NCI-H1930 (cell line): Measurements from ENCODE around the gene FGFR4.

ENCODE experiments used
- DNase-seq, 2 experiments: peaks; one replicate each; lab custom pipeline; 2025; lab: John Stamatoyannopoulos, UW

The FGFR4 gene

DNA sequence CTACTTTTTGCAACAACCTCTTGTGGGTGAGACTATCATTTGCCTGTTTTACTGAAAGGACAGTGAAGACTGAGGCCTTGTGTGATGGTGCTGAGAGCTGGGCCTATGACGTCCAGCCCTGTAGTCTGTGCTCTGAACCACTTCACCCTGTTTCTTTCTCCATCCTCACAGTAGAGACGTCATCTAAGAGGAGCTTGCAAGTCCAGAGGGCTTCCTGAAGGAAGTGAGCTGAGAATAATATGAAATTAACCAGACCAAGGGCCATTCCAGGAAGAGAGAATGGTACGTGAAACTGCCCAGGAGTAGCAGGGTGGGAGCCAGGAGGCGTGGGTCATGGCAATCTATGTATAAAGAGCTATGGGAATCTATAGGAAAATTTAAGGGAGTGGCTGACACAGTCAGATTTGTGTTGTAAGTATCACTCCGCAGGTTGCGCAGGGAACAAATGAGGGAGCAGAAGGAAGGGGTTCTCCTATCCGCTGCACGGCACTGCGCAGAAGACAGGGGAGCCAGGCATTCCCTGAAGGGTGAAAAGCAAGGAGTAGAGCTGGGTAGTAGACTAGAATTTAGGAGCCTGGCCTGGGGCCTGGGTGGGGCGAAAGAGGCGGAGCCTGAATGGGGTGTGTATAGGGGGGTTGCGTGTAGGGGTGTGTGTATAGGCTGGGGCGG lies 596 bp upstream of the FGFR4 start:
- DNase-seq: no peak

DNA sequence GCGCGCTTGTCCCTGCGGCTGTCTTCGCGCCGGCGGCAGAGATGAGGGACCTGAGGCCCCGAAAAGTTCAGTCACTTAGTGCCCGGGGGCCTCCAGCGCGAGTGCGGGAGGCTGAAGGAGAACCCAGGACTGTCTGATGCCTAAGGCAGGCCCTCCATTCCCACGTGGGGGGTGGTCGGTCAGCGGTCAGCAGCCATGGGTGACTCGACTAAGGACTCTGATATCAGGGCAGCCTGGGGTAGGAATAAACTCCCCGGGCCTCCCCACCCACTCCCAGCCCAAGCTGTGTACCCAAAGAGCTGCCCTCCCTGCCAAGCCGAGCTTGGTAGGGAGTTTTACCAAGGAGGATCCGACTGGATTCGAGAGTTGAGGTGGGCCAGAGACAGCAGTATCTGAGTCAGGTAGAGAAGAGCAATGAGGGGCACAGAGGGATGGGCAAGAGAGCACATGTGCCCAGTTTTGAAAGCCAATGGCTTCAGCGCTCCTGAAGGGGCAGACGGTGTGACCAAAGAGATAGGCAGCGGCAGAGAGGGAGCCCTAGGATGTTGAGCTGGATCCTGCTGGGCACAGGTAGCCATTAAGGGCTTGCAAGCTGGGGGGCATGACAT lies 787 bp downstream of the FGFR4 start:
- no peak for DNase-seq

DNA sequence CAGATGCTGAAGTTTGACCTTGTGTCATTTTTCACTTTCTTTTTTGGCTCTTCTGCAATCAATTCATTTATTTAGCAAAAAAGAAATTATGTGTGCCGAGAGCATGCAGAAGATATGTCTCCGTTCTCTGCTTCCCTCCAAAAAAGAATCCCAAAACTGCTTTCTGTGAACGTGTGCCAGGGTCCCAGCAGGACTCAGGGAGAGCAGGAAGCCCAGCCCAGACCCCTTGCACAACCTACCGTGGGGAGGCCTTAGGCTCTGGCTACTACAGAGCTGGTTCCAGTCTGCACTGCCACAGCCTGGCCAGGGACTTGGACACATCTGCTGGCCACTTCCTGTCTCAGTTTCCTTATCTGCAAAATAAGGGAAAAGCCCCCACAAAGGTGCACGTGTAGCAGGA lies 2.4 kb downstream of the FGFR4 start:
- DNase-seq: no peak

DNA sequence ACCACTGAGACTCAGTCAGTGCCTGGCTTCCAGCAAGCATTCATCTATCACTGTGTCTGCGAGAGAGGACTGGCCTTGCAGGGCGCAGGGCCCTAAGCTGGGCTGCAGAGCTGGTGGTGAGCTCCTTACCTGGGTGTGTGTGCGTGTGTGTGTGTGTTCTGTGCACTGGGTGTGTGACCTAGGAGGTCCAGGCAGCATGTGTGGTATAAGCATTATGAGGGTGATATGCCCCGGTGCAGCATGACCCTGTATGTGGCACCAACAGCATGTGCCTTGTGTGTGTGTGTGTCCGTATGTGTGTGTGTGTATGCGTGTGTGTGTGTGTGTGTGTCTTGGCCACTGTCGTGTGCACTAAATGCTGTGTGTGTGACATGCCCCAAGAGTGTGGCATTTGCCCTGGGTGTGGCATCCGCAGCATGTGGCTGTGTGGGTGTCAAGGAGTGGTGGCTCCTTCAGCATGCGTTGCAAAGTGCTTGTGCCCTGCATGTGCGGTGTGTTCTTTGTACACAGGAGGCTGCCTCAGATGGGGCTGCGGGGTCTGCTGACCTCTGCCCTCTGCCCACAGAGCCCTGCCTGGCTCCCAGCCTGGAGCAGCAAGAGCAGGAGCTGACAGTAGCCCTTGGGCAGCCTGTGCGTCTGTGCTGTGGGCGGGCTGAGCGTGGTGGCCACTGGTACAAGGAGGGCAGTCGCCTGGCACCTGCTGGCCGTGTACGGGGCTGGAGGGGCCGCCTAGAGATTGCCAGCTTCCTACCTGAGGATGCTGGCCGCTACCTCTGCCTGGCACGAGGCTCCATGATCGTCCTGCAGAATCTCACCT lies 3.3 kb downstream of the FGFR4 start:
- no peak for DNase-seq

DNA sequence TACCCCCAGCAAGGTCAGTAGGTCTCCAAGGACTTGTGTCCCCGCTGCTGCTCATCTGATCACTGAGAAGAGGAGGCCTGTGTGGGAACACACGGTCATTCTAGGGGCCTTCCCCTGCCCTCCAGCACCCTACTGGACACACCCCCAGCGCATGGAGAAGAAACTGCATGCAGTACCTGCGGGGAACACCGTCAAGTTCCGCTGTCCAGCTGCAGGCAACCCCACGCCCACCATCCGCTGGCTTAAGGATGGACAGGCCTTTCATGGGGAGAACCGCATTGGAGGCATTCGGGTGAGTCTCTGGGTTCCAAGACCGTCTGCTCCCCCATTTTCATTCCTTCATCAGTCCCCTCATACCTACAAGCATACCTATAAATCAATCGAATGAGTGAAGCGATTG lies 4.1 kb downstream of the FGFR4 start:
- DNase-seq: no peak

- DNase-seq: no peak
These were observed 4.5 kb downstream of the FGFR4 start for GRCh38 chr5:177091232-177091631.

- DNase-seq: no peak
These were observed 5.7 kb downstream of the FGFR4 start for GRCh38 chr5:177092178-177093081.

DNA sequence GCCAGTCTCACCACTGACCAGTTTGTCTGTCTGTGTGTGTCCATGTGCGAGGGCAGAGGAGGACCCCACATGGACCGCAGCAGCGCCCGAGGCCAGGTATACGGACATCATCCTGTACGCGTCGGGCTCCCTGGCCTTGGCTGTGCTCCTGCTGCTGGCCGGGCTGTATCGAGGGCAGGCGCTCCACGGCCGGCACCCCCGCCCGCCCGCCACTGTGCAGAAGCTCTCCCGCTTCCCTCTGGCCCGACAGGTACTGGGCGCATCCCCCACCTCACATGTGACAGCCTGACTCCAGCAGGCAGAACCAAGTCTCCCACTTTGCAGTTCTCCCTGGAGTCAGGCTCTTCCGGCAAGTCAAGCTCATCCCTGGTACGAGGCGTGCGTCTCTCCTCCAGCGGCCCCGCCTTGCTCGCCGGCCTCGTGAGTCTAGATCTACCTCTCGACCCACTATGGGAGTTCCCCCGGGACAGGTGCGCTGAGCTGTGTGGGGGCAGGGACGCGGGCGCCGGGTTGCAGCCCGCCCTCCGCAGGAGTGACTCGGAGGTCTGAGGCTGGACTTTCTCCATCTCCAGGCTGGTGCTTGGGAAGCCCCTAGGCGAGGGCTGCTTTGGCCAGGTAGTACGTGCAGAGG lies 6.5 kb downstream of the FGFR4 start:
- no peak for DNase-seq

- DNase-seq: no peak
These were observed 7.1 kb downstream of the FGFR4 start for GRCh38 chr5:177093803-177094202.

DNA sequence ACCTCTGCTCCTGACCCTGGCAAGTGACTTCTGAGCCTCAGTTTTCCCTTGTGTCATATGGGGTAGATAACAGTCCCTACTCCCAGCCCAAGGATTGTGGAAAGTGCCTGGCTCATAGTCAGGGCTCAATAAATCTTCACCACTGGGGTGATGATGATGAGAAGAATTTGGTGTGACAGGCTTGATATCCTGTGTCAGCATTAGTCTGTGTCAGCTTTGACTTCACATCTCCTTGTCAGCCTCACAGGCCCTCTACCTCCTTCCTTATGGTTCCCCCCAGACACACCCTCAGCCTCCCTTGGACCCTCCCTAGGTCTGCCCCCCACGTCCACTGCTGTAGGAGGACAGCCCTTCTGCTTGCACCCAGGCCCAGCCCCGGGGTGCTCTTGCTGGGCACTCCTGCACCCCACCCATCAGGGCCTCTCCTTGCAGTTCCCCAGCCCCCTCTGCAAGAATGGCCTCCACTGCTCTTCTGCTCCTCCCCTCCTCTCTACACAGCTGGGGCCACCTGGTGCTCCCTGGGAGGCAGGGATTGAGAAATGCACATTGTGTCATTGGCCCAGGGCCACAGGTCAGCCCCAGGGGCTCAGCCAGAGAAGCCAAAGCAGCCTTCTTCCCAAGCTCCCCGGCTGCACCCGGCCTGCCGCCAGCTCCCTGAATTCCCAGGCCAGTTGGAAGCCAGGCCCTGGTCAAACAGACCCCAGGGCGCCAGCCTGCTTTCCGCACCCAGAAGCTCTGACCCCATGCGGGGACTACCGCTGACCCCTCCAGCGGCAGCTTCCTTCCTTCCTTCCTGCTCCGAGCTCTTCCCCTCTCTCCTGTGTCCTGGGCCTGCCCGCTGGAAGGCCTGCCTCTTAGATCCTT lies 7.7 kb downstream of the FGFR4 start:
- DNase-seq: no peak

DNA sequence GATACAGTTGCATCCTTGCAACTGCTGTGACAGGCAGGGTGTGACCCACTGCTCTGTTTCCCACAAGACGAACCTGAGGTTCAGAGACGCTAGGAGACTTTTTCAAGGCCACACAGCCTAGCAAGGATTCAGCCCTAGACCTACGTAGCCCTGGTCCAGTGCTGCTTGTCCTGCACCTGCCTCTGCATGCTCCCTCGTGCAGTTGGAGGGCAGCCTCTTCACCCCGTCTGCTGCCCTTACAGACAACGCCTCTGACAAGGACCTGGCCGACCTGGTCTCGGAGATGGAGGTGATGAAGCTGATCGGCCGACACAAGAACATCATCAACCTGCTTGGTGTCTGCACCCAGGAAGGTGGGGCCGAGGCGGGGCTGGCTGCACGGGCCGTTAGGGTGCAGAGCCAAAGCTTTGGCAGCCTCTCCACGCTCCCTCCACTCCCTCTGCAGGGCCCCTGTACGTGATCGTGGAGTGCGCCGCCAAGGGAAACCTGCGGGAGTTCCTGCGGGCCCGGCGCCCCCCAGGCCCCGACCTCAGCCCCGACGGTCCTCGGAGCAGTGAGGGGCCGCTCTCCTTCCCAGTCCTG lies 8.5 kb downstream of the FGFR4 start:
- DNase-seq: no peak

- no peak for DNase-seq
These were observed 9.7 kb downstream of the FGFR4 start for GRCh38 chr5:177096162-177097015.

GRCh38 chr5:177097016-177097985 lies 10.6 kb downstream of the FGFR4 start:
- no peak for DNase-seq

GRCh38 chr5:177098120-177098469 lies 11.4 kb downstream of the FGFR4 start:
- no peak for DNase-seq

GRCh38 chr5:177098470-177099141 lies 11.9 kb downstream of the FGFR4 start:
- DNase-seq: no peak

DNA sequence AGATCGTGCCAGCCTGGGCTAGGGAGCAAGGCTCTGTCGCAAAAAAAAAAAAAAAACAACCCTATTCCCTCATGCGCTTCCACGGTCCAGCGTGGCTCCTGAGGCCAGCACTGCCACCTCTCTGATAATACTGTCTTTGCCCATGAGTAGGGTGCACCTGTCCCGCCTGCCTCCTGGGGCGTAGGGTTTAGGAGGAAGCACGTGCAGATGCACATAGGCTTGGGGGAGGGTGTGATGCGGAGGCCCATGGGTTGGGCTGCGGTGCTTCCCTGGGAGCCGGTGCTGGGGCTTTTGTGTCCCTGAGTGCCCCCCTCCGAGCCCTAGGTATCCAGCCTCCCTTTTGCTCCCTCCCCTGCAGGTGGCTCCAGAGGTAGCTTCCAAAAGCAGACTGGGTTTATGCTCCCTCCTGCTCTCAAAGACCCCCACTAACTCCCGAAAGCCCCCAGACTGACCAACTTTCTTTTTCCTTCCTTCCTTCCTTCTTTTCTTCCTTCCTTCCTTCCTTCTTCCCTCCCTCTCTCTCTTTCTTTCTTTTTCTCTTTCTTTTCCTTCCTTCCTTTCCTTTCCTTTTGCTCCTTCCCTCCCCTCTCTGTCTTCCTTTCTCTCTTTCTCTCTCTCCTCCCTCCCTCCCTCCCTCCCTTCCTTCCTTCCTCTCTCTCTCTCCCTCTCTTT lies 12.8 kb downstream of the FGFR4 start:
- DNase-seq: no peak

DNA sequence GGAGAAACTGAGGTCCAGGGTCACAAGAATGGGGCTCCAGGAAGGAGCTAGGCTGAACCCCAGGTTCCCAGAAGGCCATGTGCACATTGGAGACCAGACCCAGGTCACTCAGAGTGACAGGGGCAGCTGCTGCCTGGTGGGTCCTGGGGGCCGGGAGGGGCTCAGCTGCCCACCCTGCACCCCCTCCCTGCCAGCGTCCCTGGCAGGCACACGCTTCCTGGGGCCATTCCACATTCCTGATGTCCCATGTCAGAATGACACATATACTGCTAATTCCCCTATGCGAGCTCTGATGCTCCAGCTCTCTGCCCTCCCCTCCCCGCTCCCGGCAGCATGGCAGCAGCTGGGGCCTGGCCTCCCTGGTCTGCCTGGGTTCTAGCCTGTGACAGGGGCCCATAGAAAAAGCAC lies 14.0 kb downstream of the FGFR4 start:
- DNase-seq: no peak
